Hepatocyte (in vitro differentiated cells): ENCODE data around the gene RANBP3L. TPM values are rescaled to one million over a fixed set of nuclear protein-coding genes. Genes with fewer than 3 reads are reported as not detected.
A peak's percentile ranks its signal among the peaks of the same experiment; 100 is the strongest.

Source experiments
- DNase-seq: peaks from one replicate; pipeline ENCODE4 v3.0.0-alpha.2; 2016; ENCODE audit warnings: low spot score
- H2AFZ ChIP-seq: fragments of 200-600 bp; sonication (generic); 2 replicates; pipeline ENCODE4 v1.6.0; 2016; ENCODE audit warnings: antibody characterized with exemption, mild to moderate bottlenecking
- H3K27ac ChIP-seq: fragments of 200-600 bp; sonication (generic); 2 replicates; pipeline ENCODE4 v1.5.1; 2016; ENCODE audit warnings: mild to moderate bottlenecking
- H3K27me3 ChIP-seq: fragments of 200-600 bp; sonication (generic); 2 replicates; pipeline ENCODE4 v1.6.1; 2016
- H3K36me3 ChIP-seq: fragments of 200-600 bp; sonication (generic); replicated peaks from 2 replicates; pipeline ENCODE4 v1.5.1; 2016; ENCODE audit warnings: low read depth; ENCODE audit not compliant: insufficient read depth
- H3K4me1 ChIP-seq: fragments of 200-600 bp; sonication (generic); 2 replicates; pipeline ENCODE4 v1.5.1; 2016; ENCODE audit warnings: mild to moderate bottlenecking, moderate library complexity; ENCODE audit not compliant: insufficient read depth
- H3K4me2 ChIP-seq: fragments of 200-600 bp; sonication (generic); 2 replicates; pipeline ENCODE4 v1.6.0; 2016
- H3K4me3 ChIP-seq: fragments of 200-600 bp; sonication (generic); 2 replicates; pipeline ENCODE4 v1.5.1; 2016; ENCODE audit warnings: mild to moderate bottlenecking
- H3K79me2 ChIP-seq: fragments of 200-600 bp; sonication (generic); 2 replicates; pipeline ENCODE4 v1.6.0; 2017; ENCODE audit warnings: mild to moderate bottlenecking
- H3K9me2 ChIP-seq: fragments of 200-600 bp; sonication (generic); replicated peaks from 2 replicates; pipeline ENCODE4 v1.6.0; 2017; ENCODE audit warnings: mild to moderate bottlenecking; ENCODE audit not compliant: insufficient read depth
- H3K9me3 ChIP-seq: fragments of 200-600 bp; sonication (generic); 2 replicates; pipeline ENCODE4 v1.5.1; 2016; ENCODE audit warnings: low read depth, mild to moderate bottlenecking
- H4K20me1 ChIP-seq: fragments of 200-600 bp; sonication (generic); 2 replicates; pipeline ENCODE4 v1.6.0; 2016; ENCODE audit warnings: mild to moderate bottlenecking; ENCODE audit not compliant: insufficient read depth, poor library complexity, severe bottlenecking
- EZH2 ChIP-seq: fragments of 200-600 bp; sonication (generic); IDR thresholded peaks from 2 replicates; pipeline ENCODE4 v1.6.1; 2016; ENCODE audit warnings: antibody characterized with exemption, mild to moderate bottlenecking, borderline replicate concordance
- EZH2phosphoT487 ChIP-seq: fragments of 200-600 bp; sonication (generic); IDR thresholded peaks from one replicate; pipeline ENCODE4 v1.6.1; 2018; ENCODE audit warnings: antibody characterized with exemption, mild to moderate bottlenecking, low read depth, moderate library complexity; ENCODE audit not compliant: unreplicated experiment, severe bottlenecking
- WGBS: methylation state at CpG from one replicate; pipeline ENCODE4 v1.1.6; 2016; ENCODE audit warnings: low lambda C conversion rate; ENCODE audit errors: missing lambda C conversion rate; 5-methylcytosine and 5-hydroxymethylcytosine counted together
- polyA plus RNA-seq: library from polyadenylated mRNA; unstranded; fragments of >200 nt; fragmentation: Nextera tagmentation; extraction: Ambion mirVana; gene quantifications from 2 replicates; pipeline ENCODE4 v1.2.1, GENCODE V29; 2016
- total RNA-seq: library from RNA; depleted of rRNA; stranded (reverse); fragments of >200 nt; gene quantifications from 2 replicates; pipeline ENCODE4 v1.2.3, GENCODE V29; 2014
- TF ChIP-seq, protein P1 (sequence below): fragments of 200-600 bp; sonication (generic); IDR thresholded peaks from 2 replicates; pipeline ENCODE4 v1.5.1; 2016; ENCODE audit warnings: antibody characterized with exemption, mild to moderate bottlenecking; ENCODE audit not compliant: poor library complexity

Gene RANBP3L
- total and polyA plus RNA-seq, 2 experiments from 2014 or later = 0.28 to 6.5 TPM

DNA sequence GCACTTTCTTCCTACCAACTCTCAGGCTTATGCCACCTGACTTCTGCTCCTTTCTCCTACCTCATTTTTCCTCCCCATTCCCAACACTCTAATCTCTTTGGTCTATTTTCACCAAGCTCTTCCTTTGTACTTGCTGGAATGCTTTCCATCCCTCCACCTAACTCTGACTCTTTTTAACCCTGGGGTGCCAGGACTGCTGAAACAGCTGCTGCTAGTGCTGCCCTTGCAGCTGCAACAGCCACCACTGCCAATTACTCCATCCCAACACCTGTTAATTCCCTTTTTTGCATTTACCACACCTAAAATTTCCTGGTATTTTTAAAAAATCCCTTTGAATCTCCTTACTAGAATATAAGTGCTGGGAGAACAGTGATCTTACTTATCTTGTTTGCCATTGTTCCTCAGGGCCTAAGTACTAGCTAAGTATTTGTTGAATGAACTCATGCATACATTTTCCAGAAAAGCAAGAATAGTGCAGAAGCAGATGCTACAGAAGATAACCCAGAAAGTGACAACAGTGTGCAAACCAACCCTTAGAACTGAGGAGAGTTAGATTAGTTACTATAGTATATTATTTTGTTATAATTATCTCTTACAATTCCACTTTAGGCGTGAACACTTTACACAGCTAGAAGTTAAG, 71.4 kb downstream of the RANBP3L start:
- 100% methylated on average over 1 of the region's 1 CpG for WGBS
- TF ChIP-seq EZH2 (no peak), EZH2phosphoT487 (no peak)
- TF ChIP-seq, protein P1, sequence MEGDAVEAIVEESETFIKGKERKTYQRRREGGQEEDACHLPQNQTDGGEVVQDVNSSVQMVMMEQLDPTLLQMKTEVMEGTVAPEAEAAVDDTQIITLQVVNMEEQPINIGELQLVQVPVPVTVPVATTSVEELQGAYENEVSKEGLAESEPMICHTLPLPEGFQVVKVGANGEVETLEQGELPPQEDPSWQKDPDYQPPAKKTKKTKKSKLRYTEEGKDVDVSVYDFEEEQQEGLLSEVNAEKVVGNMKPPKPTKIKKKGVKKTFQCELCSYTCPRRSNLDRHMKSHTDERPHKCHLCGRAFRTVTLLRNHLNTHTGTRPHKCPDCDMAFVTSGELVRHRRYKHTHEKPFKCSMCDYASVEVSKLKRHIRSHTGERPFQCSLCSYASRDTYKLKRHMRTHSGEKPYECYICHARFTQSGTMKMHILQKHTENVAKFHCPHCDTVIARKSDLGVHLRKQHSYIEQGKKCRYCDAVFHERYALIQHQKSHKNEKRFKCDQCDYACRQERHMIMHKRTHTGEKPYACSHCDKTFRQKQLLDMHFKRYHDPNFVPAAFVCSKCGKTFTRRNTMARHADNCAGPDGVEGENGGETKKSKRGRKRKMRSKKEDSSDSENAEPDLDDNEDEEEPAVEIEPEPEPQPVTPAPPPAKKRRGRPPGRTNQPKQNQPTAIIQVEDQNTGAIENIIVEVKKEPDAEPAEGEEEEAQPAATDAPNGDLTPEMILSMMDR = no peak
- no peak for DNase-seq
- no peak overlapping the region for H3K4me3 ChIP-seq
- H3K4me2 ChIP-seq = no peak overlapping the region
- H3K36me3 ChIP-seq = no peaks in the 10 kb centered on the region
- peak overlapping the region; percentile 3 for H3K27ac ChIP-seq
- H3K9me3 ChIP-seq = no peaks in the 10 kb centered on the region
- no peaks in the 10 kb centered on the region for H3K9me2 ChIP-seq
- no peaks in the 10 kb centered on the region for H3K4me1 ChIP-seq
- H3K79me2 ChIP-seq = peaks cover 80% of the 10 kb centered on the region
- H4K20me1 ChIP-seq = no peaks in the 10 kb centered on the region
- no peaks in the 10 kb centered on the region for H3K27me3 ChIP-seq
- H2AFZ ChIP-seq = no peak overlapping the region

- Histone ChIP-seq H3K4me2 (no peak overlapping the region), H3K79me2 (peaks cover 65% of the 10 kb centered on the region), H3K27me3 (no peaks in the 10 kb centered on the region), H3K27ac (peak overlapping the region; percentile 22), H3K36me3 (no peaks in the 10 kb centered on the region), H2AFZ (no peak overlapping the region), H3K4me3 (no peak overlapping the region), H3K9me3 (no peaks in the 10 kb centered on the region), H3K4me1 (no peaks in the 10 kb centered on the region), H4K20me1 (no peaks in the 10 kb centered on the region), H3K9me2 (no peaks in the 10 kb centered on the region)
- TF ChIP-seq, protein P1 = no peak
- TF ChIP-seq EZH2phosphoT487 (no peak), EZH2 (no peak)
- DNase-seq = no peak
- WGBS = 96% methylated on average over 7 of the region's 7 CpGs
Measured at GRCh38 chr5:36228505-36228904, 73.2 kb downstream of the RANBP3L start.

GRCh38 chr5:36227046-36227445, 74.7 kb downstream of the RANBP3L start:
- no peaks in the 10 kb centered on the region for H4K20me1 ChIP-seq
- H3K27me3 ChIP-seq = no peaks in the 10 kb centered on the region
- H3K79me2 ChIP-seq = peaks cover 51% of the 10 kb centered on the region
- H3K4me1 ChIP-seq = no peaks in the 10 kb centered on the region
- no peak for TF ChIP-seq EZH2
- no peaks in the 10 kb centered on the region for H3K36me3 ChIP-seq
- no peaks in the 10 kb centered on the region for H3K9me2 ChIP-seq
- no peak overlapping the region for H3K4me3 ChIP-seq
- H2AFZ ChIP-seq = no peak overlapping the region
- H3K27ac ChIP-seq = peak overlapping the region; percentile 7
- H3K4me2 ChIP-seq = no peak overlapping the region
- no peaks in the 10 kb centered on the region for H3K9me3 ChIP-seq
- DNase-seq = no peak

GRCh38 chr5:36222620-36223019, 79.1 kb downstream of the RANBP3L start:
- H3K9me2 ChIP-seq = no peaks in the 10 kb centered on the region
- no peaks in the 10 kb centered on the region for H3K4me1 ChIP-seq
- no peak for DNase-seq
- H3K36me3 ChIP-seq = no peaks in the 10 kb centered on the region
- no peaks in the 10 kb centered on the region for H3K27me3 ChIP-seq
- TF ChIP-seq EZH2 = no peak
- TF ChIP-seq, protein P1 = no peak
- no peak for TF ChIP-seq EZH2phosphoT487
- peaks cover 13% of the 10 kb centered on the region for H3K79me2 ChIP-seq
- H3K4me3 ChIP-seq = no peak overlapping the region
- H4K20me1 ChIP-seq = no peaks in the 10 kb centered on the region
- 97% methylated on average over 1 of the region's 1 CpG for WGBS
- H3K4me2 ChIP-seq = no peak overlapping the region
- no peak overlapping the region for H2AFZ ChIP-seq
- H3K9me3 ChIP-seq = no peaks in the 10 kb centered on the region
- H3K27ac ChIP-seq = no peak overlapping the region
